Measurements from ENCODE around the gene CAMKMT.

CAMKMT gene

GRCh38 chr2:44807201-44808025 lies 445.7 kb downstream of the CAMKMT start:
- no peak for DNase-seq

GRCh38 chr2:44810892-44811530 lies 449.3 kb downstream of the CAMKMT start:
- DNase-seq = no peak

- no peak for DNase-seq
Observed at GRCh38 chr2:44813165-44813564, 451.4 kb downstream of the CAMKMT start.

- DNase-seq = no peak
Observed at GRCh38 chr2:44813658-44814057, 451.9 kb downstream of the CAMKMT start.

- no peak for DNase-seq
Observed at GRCh38 chr2:44817256-44817655, 455.5 kb downstream of the CAMKMT start.

GRCh38 chr2:44817673-44818335 lies 456.1 kb downstream of the CAMKMT start:
- DNase-seq = no peak

- DNase-seq = no peak
Observed at GRCh38 chr2:44819061-44819460, 457.3 kb downstream of the CAMKMT start.

GRCh38 chr2:44821500-44821899 lies 459.8 kb downstream of the CAMKMT start:
- DNase-seq = no peak

- DNase-seq = no peak
Observed at GRCh38 chr2:44822174-44822573, 460.4 kb downstream of the CAMKMT start.
